GM12874 (cell line): Measurements from ENCODE around the gene EIF4E.

Experiments used
- CTCF ChIP-seq: IDR thresholded peaks from 2 replicates; pipeline ENCODE4 v1.5.1; 2011; ENCODE audit warnings: low read depth, mild to moderate bottlenecking, control low read depth, low read length, moderate library complexity; ENCODE audit not compliant: insufficient read depth

Gene EIF4E

GRCh38 chr4:98963538-98964433 lies 34.9 kb upstream of the EIF4E start:
- no peak for TF ChIP-seq CTCF

GRCh38 chr4:98961770-98962169 lies 32.8 kb upstream of the EIF4E start:
- TF ChIP-seq CTCF: no peak

DNA sequence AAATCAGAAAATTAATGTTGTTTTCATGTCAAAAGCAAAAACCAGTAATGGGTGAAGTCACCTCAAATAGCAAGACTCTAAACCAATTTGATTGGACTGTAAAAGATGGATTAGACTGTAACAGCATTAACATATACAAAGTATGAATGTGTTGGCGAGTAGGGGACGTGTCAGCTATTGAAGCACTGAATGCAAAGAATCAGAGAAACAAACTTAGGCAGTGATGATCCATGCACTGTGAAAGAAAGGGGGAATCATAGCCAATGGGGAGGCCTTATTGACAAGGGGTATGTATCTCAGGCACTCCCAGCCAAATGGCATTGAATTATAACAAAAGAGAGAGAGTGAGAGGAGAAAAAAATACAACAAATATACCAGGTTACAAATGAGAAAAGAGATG lies 30.5 kb upstream of the EIF4E start:
- no peak for TF ChIP-seq CTCF

- TF ChIP-seq CTCF: no peak
Observed at GRCh38 chr4:98958065-98958464, 29.1 kb upstream of the EIF4E start.

DNA sequence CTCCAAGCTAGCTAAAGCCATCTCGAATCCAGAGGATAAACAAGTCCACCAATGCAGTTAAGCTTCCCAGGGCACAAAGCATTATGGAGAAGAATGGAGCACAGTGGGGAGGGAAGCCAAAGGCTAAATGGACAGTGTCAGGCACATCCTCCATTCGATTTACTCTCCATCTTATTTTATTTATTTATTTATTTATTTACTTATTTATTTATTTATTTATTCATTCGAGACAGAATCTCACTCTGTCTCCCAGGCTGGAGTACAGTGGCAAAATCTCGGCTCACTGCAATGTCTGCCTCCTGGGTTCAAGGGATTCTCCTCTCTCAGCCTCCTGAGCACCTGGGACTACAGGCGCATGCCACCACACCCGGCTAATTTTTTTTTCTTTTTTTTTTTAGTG lies 26.3 kb upstream of the EIF4E start:
- no peak for TF ChIP-seq CTCF

DNA sequence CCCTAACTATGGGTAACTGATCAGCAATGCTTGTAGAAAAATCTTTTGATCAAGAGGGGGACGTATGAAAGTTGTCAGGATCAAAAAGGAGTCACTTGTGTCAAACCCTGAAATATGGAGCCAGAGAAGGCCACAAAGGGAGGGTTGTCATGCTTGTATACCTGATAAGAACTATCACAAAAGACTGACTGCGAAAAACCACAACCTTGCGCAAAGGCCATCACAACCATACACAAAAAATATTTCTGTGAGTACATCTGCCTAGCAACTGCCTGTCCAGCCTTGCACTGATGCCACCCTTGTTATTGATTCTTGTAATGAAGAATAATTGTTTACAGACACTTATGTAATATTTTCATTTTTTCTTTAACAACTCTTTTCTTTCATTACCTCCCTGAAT lies 22.8 kb upstream of the EIF4E start:
- no peak for TF ChIP-seq CTCF

GRCh38 chr4:98950925-98951324 lies 22.0 kb upstream of the EIF4E start:
- TF ChIP-seq CTCF: no peak
